Brain microvascular endothelial cell (primary cell): ENCODE data around the gene TRIM59.

Experiments used
- DNase-seq: peaks from one replicate; pipeline ENCODE4 v3.0.0-alpha.2; 2020
- H3K27ac ChIP-seq: fragments of 250-450 bp; sonication (Bioruptor Pico); 2 replicates; pipeline ENCODE4 v1.5.1; 2020; ENCODE audit warnings: mild to moderate bottlenecking, moderate library complexity
- H3K27me3 ChIP-seq: fragments of 250-450 bp; sonication (Bioruptor Pico); replicated peaks from 2 replicates; pipeline ENCODE4 v1.5.1; 2020; ENCODE audit warnings: mild to moderate bottlenecking
- H3K36me3 ChIP-seq: fragments of 250-450 bp; sonication (Bioruptor Pico); replicated peaks from 2 replicates; pipeline ENCODE4 v1.5.1; 2020; ENCODE audit warnings: mild to moderate bottlenecking
- H3K4me3 ChIP-seq: 2 replicates; pipeline ENCODE4 v1.5.1; 2011; ENCODE audit warnings: low read depth, mild to moderate bottlenecking, control low read depth, low read length, moderate library complexity
- in situ Hi-C: cut with HindIII; loops from 2 replicates; pipeline ENCODE4 v1.10.0; 2017; ENCODE audit warnings: low sequenced_read_pairs, low pct_ligation_motif_present
- TF ChIP-seq, protein P1 (sequence below): IDR thresholded peaks from 2 replicates; pipeline ENCODE4 v1.5.1; 2011; ENCODE audit warnings: low read depth, mild to moderate bottlenecking, moderate library complexity, low read length, control low read depth, inconsistent platforms; ENCODE audit errors: missing control alignments

The TRIM59 gene

DNA sequence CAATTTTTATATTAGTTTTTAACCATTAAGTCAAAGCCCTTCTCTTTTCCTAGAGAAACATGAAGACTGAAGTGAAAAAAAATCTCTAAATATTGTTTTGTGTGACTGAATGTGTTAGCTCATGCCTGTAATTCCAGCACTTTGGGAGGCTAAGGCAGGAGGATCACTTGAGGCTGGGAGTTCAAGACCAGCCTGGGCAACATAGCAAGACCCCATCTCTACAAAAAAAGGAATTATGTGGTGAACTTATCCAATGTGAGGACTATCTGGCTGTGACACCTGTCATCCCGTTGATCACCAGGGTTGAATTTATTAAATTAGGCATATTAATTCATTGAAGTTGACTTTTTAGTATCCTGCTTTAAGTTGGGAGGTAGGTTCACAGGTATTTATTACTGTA, 37.1 kb downstream of the TRIM59 start:
- TF ChIP-seq, protein P1, sequence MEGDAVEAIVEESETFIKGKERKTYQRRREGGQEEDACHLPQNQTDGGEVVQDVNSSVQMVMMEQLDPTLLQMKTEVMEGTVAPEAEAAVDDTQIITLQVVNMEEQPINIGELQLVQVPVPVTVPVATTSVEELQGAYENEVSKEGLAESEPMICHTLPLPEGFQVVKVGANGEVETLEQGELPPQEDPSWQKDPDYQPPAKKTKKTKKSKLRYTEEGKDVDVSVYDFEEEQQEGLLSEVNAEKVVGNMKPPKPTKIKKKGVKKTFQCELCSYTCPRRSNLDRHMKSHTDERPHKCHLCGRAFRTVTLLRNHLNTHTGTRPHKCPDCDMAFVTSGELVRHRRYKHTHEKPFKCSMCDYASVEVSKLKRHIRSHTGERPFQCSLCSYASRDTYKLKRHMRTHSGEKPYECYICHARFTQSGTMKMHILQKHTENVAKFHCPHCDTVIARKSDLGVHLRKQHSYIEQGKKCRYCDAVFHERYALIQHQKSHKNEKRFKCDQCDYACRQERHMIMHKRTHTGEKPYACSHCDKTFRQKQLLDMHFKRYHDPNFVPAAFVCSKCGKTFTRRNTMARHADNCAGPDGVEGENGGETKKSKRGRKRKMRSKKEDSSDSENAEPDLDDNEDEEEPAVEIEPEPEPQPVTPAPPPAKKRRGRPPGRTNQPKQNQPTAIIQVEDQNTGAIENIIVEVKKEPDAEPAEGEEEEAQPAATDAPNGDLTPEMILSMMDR: no peak
- in situ Hi-C loops: no loop called here
- H3K4me3 ChIP-seq: no peak overlapping the region
- H3K27me3 ChIP-seq: no peaks in the 10 kb centered on the region
- no peak for DNase-seq
- H3K27ac ChIP-seq: no peak overlapping the region
- peaks cover 22% of the 10 kb centered on the region for H3K36me3 ChIP-seq

DNA sequence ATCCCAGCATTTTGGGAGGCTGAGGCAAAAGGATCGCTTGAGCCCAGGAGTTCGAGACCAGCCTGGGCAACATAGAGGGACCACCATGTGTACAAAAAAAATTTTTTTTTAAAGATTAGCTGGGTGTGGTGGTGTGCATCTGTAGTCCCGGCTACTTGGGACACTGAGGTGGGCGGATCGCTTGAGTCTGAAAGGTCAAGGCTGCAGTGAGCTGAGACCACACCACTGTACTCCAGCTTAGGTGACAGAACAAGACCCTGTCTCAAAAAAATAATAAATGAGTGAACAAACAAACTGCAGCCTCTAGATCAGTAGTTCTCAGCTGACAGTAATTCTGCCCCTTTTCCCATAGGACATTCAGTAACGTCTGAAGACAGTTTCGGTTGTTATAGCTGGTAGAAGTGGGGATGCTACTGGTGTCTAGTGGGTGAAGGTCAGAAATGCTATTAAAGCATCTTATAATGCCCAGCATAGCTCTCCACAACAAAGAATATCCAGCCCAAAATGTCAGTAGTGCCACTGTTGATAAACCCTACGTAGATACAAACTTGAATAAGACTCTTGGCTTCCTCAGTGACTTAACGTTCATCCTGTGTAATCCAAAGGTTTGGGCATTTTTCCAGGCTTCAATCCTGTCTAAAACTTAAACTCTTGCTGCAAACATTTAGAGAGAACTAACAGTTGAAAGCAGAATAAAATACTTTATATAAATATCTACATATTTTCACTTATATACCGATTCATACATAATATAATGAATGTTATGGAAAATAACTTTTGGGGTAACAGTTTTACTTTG, 39.6 kb downstream of the TRIM59 start:
- TF ChIP-seq, protein P1: no peak
- in situ Hi-C loops: no loop called here
- H3K36me3 ChIP-seq: peaks cover 9% of the 10 kb centered on the region
- DNase-seq: no peak
- H3K27me3 ChIP-seq: no peaks in the 10 kb centered on the region
- no peak overlapping the region for H3K4me3 ChIP-seq
- H3K27ac ChIP-seq: no peak overlapping the region

DNA sequence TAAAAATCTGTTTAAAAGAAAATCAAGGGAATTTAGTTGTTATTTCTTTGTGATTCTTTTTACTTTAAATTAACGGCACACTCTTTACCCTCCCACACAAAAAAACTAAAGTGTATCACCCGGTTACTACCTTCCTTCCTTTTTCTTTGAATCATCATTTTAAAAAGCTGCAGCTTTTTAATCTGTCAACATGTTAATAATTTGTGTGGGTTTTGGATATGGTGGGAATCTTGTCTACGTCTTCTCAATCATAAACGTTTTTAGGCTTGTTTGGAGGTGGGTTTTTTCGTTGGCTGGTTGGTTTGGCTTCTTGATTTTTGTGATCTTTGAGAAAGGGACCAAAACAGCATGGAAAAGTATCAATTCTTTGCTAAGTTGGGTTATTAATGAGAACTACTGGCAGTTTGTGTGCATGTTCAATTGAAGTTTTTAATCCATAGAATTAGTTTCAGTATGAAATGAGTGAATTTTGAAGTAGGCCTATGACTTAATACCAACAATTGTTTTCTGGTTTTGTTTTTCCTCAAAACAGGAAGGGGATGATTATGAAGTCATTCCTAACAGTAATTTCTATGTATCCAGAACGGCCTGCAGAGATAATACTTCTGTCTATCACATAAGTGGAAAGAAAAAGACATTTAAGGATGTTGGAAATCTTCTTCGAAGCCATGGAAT, 45.7 kb downstream of the TRIM59 start:
- peaks cover 3% of the 10 kb centered on the region for H3K36me3 ChIP-seq
- TF ChIP-seq, protein P1: no peak
- H3K27ac ChIP-seq: peak overlapping the region; percentile 82
- in situ Hi-C loops: no loop called here
- no peak for DNase-seq
- H3K27me3 ChIP-seq: no peaks in the 10 kb centered on the region
- H3K4me3 ChIP-seq: no peak overlapping the region

DNA sequence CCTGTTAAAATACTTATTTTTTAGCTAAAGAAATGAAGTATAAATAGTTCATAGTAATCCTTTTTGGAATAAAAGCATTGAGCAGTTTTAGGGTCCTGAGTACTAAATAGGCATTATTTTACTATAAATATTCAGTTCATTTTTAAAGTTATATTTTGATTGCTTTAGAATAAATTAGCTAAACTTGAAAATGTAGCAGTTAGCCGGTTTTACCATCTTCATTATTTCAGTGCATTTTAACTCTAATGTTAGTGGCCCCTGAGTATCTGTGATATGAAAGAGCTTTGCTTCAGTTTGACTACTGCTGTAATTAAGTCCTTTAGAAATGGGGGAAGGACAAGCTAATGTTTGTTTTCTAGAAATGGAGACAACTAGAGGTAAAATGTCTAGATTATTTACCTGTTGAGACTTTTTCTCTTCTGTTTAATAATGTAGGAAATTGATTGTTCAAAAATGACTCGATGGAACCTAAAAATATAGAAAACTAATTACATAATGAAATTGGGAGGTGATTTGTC, 46.5 kb downstream of the TRIM59 start:
- DNase-seq: no peak
- Histone ChIP-seq H3K27ac (peak overlapping the region; percentile 82), H3K36me3 (peaks cover 3% of the 10 kb centered on the region), H3K27me3 (no peaks in the 10 kb centered on the region), H3K4me3 (peak overlapping the region; percentile 88)
- in situ Hi-C loops: no loop called here
- TF ChIP-seq, protein P1: no peak

DNA sequence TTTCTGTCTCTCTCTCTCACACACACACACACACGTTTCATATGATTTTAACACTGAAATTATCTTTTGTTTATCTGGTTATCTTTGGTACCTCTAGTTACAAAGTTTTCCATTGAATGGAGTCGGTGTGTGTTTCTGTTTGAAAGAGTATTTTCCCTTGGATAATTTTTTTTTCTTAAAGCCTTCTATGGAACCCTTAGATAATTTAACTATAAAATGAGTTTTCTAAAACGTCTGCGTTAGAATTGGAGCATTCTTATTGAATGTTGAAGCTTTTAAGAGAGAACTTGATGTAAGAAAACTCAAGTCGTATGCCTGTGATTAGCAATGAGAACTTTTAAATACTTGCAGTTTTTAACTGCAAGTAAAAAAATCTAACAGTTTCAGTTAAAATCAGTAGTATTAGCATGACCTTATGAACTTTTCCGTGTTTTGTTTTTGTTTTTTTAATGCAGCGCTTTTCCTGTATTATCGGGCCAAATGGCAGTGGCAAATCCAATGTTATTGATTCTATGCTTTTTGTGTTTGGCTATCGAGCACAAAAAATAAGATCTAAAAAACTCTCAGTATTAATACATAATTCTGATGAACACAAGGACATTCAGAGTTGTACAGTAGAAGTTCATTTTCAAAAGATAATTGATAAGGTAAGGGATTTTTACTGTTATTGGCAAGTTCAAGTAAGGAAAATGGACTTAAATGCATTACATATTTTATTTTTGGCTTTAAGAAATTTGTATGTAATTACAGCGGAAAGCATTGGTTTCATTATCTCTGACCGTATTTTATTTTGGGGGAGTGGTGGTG, 47.2 kb downstream of the TRIM59 start:
- in situ Hi-C loops: no loop called here
- no peak for DNase-seq
- H3K36me3 ChIP-seq: peaks cover 3% of the 10 kb centered on the region
- TF ChIP-seq, protein P1: no peak
- H3K27ac ChIP-seq: peak overlapping the region; percentile 82
- peak overlapping the region; percentile 88 for H3K4me3 ChIP-seq
- H3K27me3 ChIP-seq: no peaks in the 10 kb centered on the region
